NCI-H1417 treated with DMSO at 0.1 percent for 48 hours (cell line): ENCODE measurements around the gene CMTM4.

Experiments used
- DNase-seq: peaks from one replicate; lab custom pipeline; 2025; lab: John Stamatoyannopoulos, UW

CMTM4 gene

GRCh38 chr16:66566051-66566901, 130.3 kb downstream of the CMTM4 start, which contains the start of gene CMTM1:
CMTM1 (plus strand) TSS chr16:66566439; CDS start chr16:66566514, 75 bp downstream.
- DNase-seq, result no peak
